GM12878 (cell line): ENCODE measurements around the gene LRIT1.

Experiments used
- ATF3 ChIP-seq: IDR thresholded peaks from 2 replicates; pipeline ENCODE4 v1.6.1; 2011; ENCODE audit warnings: low read depth, mild to moderate bottlenecking, low read length, moderate library complexity, borderline replicate concordance; ENCODE audit errors: extremely low read depth
- BRCA1 ChIP-seq: IDR thresholded peaks from 2 replicates; pipeline ENCODE4 v1.6.1; 2011; ENCODE audit warnings: low read depth, low read length, improper control_type of control experiment
- CTCF ChIP-seq, 3 experiments: IDR thresholded peaks in 2 of 3; conservative IDR thresholded peaks in 1 of 3; 2 replicates each; pipeline ENCODE4 v1.5.1; 2011; ENCODE audit warnings: low read depth in 3 of 3, low read length in 3 of 3, mild to moderate bottlenecking in 3 of 3, control low read depth in 2 of 3, moderate library complexity in 2 of 3, inconsistent platforms in 1 of 3, mixed read lengths in 1 of 3; ENCODE audit not compliant: control insufficient read depth in 2 of 3, insufficient read depth in 1 of 3; ENCODE audit errors: extremely low read depth in 1 of 3
- EP300 ChIP-seq, 2 experiments: fragments of 150-350 bp in 1 of 2; IDR thresholded peaks; 2 replicates each; pipeline ENCODE4 v1.6.1; 2011 to 2012; ENCODE audit warnings: low read depth in 2 of 2, low read length in 2 of 2, borderline replicate concordance in 1 of 2, improper control_type of control experiment in 1 of 2, inconsistent platforms in 1 of 2; ENCODE audit not compliant: control insufficient read depth in 1 of 2
- EZH2 ChIP-seq: IDR thresholded peaks from 2 replicates; pipeline ENCODE4 v1.6.1; 2012; ENCODE audit warnings: low read depth, mild to moderate bottlenecking, control low read depth, inconsistent platforms, low read length, borderline replicate concordance; ENCODE audit not compliant: control insufficient read depth
- POLR2A ChIP-seq: IDR thresholded peaks from 2 replicates; pipeline ENCODE4 v1.6.1; 2011; ENCODE audit warnings: low read depth, mild to moderate bottlenecking, low read length
- POLR2AphosphoS5 ChIP-seq: IDR thresholded peaks from 2 replicates; pipeline ENCODE4 v1.6.1; 2011; ENCODE audit warnings: mild to moderate bottlenecking, low read length, inconsistent platforms

- TF ChIP-seq EZH2 (no peak), ATF3 (no peak), POLR2AphosphoS5 (no peak), POLR2A (no peak), BRCA1 (no peak), CTCF (IDR thresholded peaks at IDR 0.05 in 2 of 3, conservative IDR thresholded peaks at IDR 0.05 in 1 of 3; ENCODE audit: control insufficient read depth in 2 of 3, extremely low read depth in 1 of 3, insufficient read depth in 1 of 3, low read depth in 3 of 3, low read length in 3 of 3) (no peak), EP300 (IDR thresholded peaks at IDR 0.05; ENCODE audit: borderline replicate concordance in 1 of 2, control insufficient read depth in 1 of 2, low read depth in 2 of 2, low read length in 2 of 2) (no peak)
These were observed 27.2 kb downstream of the LRIT1 start for GRCh38 chr10:84214046-84214572.
